ENCODE results near the gene MAN2B2.

MAN2B2 gene

DNA sequence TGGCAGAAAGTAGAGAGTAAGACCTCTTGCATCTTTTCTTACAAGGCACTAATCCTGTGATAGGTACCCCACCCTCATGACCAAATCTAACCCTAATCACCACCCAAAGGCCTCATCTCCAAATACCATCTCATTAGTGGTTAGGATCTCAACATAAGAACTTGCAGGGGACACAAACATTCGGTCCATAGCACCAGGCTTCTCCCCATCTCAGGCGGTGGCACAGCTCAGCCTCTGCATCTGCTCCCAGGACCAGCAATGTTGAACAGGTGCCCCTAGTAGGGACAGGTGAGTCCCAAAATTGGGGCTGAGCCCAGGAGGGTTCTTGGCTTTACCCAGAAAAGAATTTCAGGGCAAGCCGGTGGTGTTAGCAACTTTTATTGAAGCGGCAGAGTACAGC, 57.1 kb downstream of the MAN2B2 start:
- H3K4me3 ChIP-seq (ENCODE audit: low read depth, low read length): no peak overlapping the region
- ChIA-PET CTCF (interaction anchor here (0.9 kb wide), 1 partner anchor 20 kb away, joined by 3 read pairs; no protein-coding TSS in a partner anchor), POLR2A (no interaction called here)
- DNase-seq (ENCODE audit: low read depth, low spot score): no peak
- TF ChIP-seq, protein P1, sequence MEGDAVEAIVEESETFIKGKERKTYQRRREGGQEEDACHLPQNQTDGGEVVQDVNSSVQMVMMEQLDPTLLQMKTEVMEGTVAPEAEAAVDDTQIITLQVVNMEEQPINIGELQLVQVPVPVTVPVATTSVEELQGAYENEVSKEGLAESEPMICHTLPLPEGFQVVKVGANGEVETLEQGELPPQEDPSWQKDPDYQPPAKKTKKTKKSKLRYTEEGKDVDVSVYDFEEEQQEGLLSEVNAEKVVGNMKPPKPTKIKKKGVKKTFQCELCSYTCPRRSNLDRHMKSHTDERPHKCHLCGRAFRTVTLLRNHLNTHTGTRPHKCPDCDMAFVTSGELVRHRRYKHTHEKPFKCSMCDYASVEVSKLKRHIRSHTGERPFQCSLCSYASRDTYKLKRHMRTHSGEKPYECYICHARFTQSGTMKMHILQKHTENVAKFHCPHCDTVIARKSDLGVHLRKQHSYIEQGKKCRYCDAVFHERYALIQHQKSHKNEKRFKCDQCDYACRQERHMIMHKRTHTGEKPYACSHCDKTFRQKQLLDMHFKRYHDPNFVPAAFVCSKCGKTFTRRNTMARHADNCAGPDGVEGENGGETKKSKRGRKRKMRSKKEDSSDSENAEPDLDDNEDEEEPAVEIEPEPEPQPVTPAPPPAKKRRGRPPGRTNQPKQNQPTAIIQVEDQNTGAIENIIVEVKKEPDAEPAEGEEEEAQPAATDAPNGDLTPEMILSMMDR (IDR thresholded peaks at IDR 0.05; ENCODE audit: insufficient read depth, low read length, missing control alignments): no peak

DNA sequence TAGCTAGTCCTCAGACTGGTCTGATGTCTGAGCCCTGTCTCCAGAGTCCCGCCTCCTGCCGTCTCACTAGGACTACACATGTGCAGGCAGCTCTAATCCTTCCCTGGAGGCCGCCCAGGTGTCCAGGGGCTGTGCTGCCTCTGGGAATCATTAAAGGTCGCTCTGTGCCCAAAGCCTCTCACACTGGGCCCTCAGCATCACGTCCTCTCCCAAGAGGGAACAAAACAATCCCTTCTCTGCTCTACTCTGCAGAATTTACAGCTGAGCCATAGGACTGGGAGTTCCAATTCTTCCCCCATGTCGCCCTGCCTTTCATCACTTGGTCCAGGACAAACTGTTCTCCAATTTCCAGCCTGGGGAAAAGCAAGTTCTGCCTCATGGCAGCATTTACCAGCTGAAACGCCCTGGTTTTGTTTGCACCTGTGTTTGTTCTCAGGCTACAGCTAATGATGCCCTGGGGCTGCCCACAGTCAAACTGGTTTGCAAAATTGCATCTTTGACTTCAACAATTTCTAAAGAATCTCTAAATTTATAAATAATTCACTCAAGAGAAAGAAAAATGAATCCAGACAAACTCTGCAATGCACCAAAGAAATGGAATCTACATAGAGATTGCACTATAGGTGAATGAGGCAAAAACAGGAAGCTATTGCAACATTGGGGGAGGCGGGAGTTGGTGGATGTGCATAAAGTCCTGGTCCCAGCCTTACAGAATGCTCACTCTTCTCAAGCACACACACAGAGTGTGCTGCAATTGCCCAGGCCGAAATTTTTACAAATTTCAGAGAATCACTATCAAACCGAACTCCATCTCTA, 58.3 kb downstream of the MAN2B2 start:
- DNase-seq (ENCODE audit: low read depth, low spot score): no peak
- H3K4me3 ChIP-seq (ENCODE audit: low read depth, low read length): no peak overlapping the region
- ChIA-PET CTCF (interaction anchor here (1.0 kb wide), 1 partner anchor 87 kb away, joined by 3 read pairs; no protein-coding TSS in a partner anchor), POLR2A (interaction anchor here (0.6 to 0.7 kb wide), 2 partner anchors 35 to 253 kb away, joined by 3 read pairs; no protein-coding TSS in a partner anchor)
- TF ChIP-seq, protein P1 (IDR thresholded peaks at IDR 0.05; ENCODE audit: insufficient read depth, low read length, missing control alignments): no peak

DNA sequence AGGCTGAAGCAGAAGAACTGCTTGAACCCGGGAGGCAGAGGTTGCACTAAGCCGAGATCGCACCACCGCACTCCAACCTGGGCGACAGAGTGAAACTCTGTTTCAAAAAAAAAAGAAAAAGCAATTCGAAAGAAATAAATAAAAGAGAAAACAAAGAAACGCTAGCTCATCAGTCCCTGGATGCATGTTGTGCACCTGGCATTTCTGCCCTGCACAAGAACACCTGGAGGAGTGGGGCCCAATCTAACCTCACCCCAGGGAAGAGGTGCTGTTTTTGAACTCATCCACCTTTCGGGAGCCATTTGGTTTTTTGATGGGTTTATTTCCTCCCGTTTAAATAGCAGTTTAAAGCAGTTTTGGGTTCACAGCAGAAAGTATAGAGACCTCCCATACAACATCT, 59.8 kb downstream of the MAN2B2 start:
- CTCF ChIA-PET: no interaction called here
- H3K4me3 ChIP-seq (ENCODE audit: low read depth, low read length): no peak overlapping the region
- TF ChIP-seq, protein P1 (IDR thresholded peaks at IDR 0.05; ENCODE audit: insufficient read depth, low read length, missing control alignments): no peak
- POLR2A ChIA-PET: no interaction called here
- no peak for DNase-seq (ENCODE audit: low read depth, low spot score)

DNA sequence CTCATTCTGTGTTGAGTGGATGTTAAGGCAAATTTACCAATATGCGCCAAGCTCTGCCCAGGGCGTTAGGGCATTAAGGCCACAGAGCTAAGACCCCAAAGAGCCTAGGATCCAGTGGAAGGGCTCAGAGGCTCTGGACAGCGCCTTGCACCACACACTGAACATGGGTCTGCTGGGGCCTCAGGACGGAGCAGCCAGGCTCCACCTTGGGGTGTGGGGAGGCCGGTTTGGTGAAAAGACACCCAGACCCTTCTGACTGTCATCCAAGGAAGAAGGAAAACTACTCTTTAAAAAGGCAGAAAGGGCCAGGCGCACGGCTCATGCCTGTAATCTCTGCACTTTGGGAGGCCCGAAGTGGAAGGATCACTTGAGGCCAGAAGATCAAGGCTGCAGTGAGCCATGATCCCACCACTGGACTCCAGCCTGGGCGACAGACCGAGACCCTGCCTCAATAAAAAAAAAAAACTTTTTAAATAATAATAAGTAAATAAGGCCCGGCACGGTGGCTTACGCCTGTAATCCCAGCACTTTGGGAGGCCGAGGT, 64.2 kb downstream of the MAN2B2 start:
- TF ChIP-seq, protein P1 (IDR thresholded peaks at IDR 0.05; ENCODE audit: insufficient read depth, low read length, missing control alignments): no peak
- DNase-seq (ENCODE audit: low read depth, low spot score): no peak
- no peak overlapping the region for H3K4me3 ChIP-seq (ENCODE audit: low read depth, low read length)
- ChIA-PET POLR2A (interaction anchor here (0.8 to 1.9 kb wide), 3 partner anchors 25 to 35 kb away, joined by 4 to 9 read pairs (median 4); a partner anchor contains a TSS), CTCF (no interaction called here)

DNA sequence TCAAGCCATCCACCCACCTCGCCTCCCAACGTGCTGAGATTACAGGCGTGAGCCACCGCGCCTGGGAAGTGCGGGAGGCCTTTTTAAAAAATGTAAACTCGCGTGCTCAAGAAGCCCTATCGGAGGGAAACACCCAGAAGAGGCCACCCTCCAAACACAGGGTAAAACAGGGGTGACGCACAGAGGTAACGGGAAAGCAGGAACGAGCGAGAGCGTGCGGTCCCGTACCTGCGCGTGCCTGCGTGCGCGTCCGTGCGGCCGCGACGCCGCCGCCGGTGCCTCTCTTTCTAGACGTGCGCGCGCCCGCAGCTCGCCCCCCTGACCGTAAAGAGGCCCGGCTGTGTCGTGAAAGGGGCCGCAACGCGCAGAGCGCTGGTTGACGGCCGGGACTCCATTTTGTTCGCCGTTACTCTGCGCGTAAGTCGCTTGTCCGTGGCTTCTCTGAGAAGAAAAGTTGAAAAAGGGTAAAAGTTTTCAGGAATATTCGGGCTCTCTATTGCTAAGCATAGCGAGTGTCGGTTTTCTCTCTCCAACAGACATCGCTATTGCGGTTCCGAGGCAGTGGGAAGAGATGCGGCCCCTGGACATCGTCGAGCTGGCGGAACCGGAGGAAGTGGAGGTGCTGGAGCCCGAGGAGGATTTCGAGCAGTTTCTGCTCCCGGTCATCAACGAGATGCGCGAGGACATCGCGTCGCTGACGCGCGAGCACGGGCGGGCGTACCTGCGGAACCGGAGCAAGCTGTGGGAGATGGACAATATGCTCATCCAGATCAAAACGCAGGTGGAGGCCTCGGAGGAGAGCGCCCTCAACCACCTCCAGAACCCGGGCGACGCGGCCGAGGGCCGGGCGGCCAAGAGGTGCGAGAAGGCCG, 65.5 kb downstream of the MAN2B2 start, which contains the start of gene MRFAP1:
TSS of gene MRFAP1 (plus strand) at position 394 of the 872 bp plus-strand sequence. CDS start at position 572, 178 bp downstream.
- CTCF ChIA-PET: interaction anchor here (0.8 to 1.1 kb wide), 2 partner anchors 20 to 93 kb away, joined by 3 to 4 read pairs; no protein-coding TSS in a partner anchor
- POLR2A ChIA-PET: interaction anchor here (0.7 to 2.1 kb wide), 11 partner anchors 14 to 304 kb away, joined by 3 to 9 read pairs (median 4); a partner anchor contains a TSS
- peak within 1 kb of the TSS; percentile 96 for H3K4me3 ChIP-seq (ENCODE audit: low read depth, low read length)
- TF ChIP-seq, protein P1 (IDR thresholded peaks at IDR 0.05; ENCODE audit: insufficient read depth, low read length, missing control alignments): no peak
- DNase-seq (ENCODE audit: low read depth, low spot score): peak; percentile 71

Data from AG04449 (cell line).